DMS153 (cell line): ENCODE measurements around the gene TXNL1.
"Not testable (repeated sequence)": the region's sequence is repeated elsewhere in the genome, so short reads cannot be mapped to it uniquely, and the experiment has no call there.

Source experiments
- DNase-seq: peaks from one replicate; lab custom pipeline; 2025; lab: John Stamatoyannopoulos, UW

The TXNL1 gene

GRCh38 chr18:56638232-56639103 is at the start of gene TXNL1:
Gene TXNL1 (minus strand): TSS chr18:56638592. CDS start chr18:56638440, 152 bp downstream.
- peak; percentile 98 for DNase-seq

DNA sequence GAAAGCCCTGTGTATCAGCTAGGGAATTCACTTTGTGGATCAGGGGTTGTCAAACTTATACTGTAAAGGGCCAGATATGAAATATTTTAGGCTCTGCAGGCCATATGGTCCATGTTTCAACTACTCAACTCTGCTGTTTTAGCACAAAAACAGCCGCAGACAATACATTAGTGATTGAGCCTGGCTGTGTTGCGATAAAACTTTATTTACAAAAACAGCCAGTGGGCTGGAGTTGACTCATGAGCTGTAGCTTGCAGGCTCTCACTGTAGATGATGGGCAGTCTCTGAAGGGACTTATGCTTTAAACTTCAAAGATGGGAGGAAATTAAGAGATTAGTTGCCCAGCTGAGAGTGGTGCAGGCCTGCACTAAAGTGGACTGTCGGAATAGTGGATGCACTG is 45.9 kb upstream of the TXNL1 start:
- no peak for DNase-seq

GRCh38 chr18:56678836-56679565 is 40.6 kb upstream of the TXNL1 start:
- no peak for DNase-seq

DNA sequence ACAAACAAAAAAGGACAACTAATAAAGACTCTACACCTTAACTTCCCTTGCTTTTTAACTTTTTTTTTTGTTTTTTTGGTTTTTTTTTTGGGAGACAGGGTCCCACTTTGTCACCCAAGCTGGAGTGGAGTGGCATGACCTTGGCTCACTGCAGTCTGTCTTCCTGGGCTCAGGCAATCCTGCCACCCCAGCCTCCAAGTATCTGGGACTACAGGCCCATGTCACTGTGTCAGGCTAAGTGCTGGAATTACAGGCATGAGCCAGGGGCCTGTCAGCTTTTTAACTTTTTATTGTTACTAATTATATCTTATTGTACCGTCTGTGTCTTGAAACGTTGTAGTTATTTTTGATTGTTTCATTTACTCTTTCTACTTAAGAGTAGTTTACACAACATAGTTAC is 38.2 kb upstream of the TXNL1 start:
- DNase-seq, result no peak

GRCh38 chr18:56672981-56673380 is 34.6 kb upstream of the TXNL1 start:
- DNase-seq, result no peak

DNA sequence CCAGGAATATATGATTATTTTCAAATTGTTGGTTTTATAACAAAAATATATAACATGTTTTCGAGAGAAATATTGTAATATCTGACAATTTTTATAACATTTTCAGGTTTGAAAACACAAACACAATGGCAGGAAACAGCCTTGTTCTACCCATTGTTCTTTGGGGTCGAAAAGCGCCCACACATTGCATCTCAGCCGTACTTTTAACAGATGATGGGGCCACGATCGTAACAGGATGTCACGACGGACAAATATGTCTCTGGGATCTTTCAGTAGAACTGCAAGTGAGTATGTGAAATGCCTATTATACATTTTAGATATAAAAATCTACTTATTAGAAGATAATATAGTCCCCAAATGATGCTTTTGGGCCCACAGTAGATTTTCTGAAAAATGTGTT is 34.0 kb upstream of the TXNL1 start:
- DNase-seq, result no peak

GRCh38 chr18:56662902-56663301 is 24.5 kb upstream of the TXNL1 start:
- DNase-seq, result no peak

DNA sequence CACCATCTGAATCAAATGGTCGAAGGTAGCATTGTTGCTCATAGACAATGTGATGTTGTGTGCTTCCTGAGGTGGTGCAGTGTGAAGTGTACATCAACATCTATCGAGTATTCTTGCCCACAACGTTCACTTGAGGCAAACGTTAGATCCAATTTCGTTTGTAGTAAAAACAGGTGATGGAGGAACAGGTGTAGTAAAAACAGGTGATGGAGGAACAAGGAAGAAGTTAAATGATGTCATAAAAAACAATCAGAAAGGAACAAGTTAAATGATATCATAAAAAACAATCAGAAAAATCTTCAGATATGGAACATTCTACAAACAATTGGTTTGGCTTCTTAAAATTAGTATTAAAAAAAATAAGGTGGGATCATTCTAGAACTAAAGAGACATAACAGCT is 24.1 kb upstream of the TXNL1 start:
- DNase-seq, result no peak

GRCh38 chr18:56662063-56662408 is 23.6 kb upstream of the TXNL1 start:
- DNase-seq, result no peak

- DNase-seq, result no peak
These were observed 23.1 kb upstream of the TXNL1 start for GRCh38 chr18:56661360-56662062.

- no peak for DNase-seq
These were observed 22.3 kb upstream of the TXNL1 start for GRCh38 chr18:56660655-56661054.

GRCh38 chr18:56659111-56659510 is 20.7 kb upstream of the TXNL1 start:
- no peak for DNase-seq

DNA sequence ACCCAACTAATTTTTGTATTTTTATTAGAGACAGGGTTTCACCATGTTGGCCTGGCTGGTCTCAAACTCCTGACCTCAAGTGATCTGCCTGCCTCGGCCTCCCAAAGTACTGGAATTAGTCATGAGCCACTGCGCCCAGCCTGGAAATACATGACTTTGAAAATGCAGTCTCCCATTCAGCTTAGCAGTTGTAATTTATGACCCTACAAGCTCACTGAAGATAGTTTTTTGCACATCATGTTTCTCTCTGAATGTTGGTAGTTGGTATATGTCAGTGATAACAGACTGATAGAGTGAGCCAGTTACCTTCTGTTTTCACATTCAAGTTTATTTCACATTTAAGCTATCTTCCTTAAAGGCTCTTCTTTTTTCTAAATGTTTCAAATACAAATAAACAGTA is 19.9 kb upstream of the TXNL1 start:
- no peak for DNase-seq

DNA sequence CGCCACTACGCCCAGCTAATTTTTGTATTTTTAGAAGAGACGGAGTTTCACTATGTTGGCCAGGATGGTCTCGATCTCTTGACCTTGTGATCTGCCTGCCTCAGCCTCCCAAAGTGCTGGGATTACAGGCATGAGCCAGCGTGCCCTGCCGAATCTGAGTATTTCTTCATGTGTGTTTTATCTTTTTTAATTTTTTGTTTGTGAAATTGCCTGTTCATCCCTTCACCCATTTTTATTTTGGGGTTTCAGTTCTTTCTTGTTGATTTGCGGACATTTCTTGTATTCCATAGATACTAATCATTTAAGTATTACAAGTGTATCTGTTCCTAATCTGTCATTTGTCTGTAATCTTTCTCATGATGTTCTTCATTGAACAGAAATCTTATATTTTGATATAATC is 15.9 kb upstream of the TXNL1 start:
- not testable (repeated sequence) for DNase-seq

GRCh38 chr18:56652802-56653201 is 14.4 kb upstream of the TXNL1 start:
- DNase-seq, result no peak

DNA sequence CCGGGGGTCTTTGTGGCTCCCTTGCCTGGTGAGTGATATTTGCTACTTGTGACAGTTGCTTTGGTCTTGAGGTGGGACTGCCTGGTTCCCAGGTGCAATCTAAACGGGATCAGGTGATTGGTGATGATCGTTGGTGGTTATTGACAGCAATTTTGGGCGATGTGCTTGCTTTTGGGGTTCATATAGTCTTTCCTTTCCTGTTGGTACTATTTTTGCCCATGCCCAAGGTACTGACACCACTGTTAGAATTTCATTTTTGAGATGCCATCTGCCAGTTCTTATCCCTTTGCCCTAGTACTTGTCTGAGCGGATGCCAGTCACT is 13.3 kb upstream of the TXNL1 start:
- no peak for DNase-seq

DNA sequence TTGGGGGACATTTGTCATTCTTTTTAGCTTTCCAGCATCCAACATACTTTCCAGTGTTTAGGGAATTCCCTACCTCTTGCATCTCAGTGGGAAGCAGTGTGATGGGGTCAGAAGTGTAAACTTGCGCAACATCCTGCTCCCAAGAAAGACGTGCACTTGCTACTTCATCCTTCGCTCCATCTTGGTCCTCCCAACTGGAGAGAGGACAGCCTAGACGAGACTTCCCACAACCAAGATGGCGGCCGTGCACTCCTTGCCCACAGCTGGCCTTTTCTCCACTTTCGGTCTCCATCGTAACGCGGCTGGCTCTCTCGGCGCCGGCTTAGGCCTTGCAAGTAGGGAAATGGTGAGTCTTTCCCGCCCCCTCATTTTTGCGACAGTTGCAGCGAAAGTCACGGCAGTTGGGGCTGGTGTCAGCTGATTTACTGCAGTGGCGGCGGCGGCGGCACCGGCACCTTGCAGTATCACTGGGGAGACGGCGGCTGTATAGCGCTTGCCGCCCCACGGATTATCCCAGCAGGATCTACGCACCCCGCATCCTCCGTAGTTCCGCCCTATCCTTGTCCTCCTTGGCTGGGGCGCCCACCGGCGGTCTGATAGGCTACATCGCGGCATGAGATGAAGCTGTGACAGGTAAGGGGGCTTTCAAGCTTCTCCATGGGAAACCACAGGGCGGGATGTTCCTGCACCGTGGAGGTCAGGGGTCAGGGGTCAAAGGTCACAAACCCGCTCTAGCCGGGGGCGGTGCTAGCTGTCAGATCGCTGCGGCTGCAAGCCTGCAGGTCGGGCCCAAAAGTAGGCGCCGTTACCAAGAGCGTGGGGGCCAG is 12.8 kb upstream of the TXNL1 start, which contains the start of gene WDR7:
WDR7 (plus strand) TSS at position 416 of the 827 bp plus-strand sequence. CDS start 21,157 bp downstream, outside the sequence.
- peak; percentile 97 for DNase-seq

GRCh38 chr18:56649996-56650395 is 11.6 kb upstream of the TXNL1 start:
- DNase-seq, result no peak

DNA sequence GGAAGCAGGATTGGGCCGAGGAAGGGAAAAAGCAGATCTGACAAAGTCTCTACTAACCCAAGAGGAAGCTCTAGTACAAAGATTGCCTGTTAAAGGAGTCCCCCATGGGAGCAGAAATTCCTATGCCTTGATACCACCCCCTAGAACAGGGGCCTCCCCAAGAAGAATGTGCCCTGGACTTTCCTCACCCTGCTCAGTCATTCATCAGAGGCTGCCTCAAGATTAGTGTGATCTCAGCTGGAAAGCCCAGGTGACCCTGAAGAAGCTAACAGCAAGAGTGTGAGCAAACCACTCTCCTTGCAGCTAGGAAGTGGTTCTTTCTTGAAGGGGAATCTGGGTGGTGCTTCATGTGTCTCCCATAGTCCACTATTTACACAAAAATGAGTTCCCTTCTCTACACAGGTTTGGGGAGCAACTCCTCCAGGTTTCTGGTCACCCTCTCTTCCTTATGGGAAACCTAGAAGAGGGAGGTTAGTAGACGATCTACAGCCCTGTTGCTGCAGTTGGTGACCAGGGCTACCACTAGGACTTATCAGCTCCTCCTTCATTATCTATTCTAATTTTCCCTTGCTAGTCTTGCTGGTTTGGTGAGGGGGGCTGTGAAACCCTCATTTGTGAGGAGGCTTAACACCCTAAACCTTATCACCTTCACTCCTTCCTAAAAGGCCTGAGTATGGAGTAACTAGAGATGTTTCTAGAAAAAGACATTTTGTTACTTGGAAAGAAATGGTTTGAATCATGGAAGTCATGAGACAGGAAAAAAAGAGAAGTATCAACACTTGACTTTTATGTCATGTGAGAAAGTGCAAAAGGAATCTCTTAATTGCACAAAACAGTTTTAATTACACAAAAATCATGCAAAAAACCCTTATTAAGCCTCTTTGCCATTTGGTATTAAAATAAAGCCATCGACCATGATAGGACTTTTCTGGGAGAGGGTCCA is 9.8 kb upstream of the TXNL1 start:
- DNase-seq, result no peak

GRCh38 chr18:56647071-56647470 is 8.7 kb upstream of the TXNL1 start:
- DNase-seq, result no peak
